HG03066 (cell line): Measurements from ENCODE around the gene SPEF2.
"Not testable (repeated sequence)": the region's sequence is repeated elsewhere in the genome, so short reads cannot be mapped to it uniquely, and the experiment has no call there.

Source experiments
- ATAC-seq: cut with Tn5 transposase; IDR thresholded peaks from one replicate; pipeline ENCODE4 v1.9.1; 2021; ENCODE audit warnings: low read depth; ENCODE audit not compliant: unreplicated experiment

SPEF2 gene

DNA sequence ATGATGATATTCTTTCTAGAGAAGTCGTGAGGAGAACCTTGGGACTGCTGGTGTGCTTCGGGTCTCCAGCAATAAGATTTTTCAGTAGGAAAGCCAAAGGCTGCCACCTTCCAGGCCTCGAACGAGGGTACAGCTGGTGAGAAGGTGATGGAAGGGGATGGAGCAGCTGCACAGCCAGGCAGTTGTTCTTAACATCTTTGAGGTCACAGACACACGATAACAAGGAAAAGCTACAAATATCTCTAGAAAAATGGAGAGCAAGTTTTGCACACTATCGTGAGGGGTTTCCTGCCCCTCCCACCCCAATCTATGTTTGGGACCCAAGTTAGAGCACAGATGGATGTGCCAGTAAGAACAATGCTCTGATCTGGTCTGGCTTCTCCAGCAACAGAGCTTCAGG is 232.2 kb downstream of the SPEF2 start:
- ATAC-seq = no peak

DNA sequence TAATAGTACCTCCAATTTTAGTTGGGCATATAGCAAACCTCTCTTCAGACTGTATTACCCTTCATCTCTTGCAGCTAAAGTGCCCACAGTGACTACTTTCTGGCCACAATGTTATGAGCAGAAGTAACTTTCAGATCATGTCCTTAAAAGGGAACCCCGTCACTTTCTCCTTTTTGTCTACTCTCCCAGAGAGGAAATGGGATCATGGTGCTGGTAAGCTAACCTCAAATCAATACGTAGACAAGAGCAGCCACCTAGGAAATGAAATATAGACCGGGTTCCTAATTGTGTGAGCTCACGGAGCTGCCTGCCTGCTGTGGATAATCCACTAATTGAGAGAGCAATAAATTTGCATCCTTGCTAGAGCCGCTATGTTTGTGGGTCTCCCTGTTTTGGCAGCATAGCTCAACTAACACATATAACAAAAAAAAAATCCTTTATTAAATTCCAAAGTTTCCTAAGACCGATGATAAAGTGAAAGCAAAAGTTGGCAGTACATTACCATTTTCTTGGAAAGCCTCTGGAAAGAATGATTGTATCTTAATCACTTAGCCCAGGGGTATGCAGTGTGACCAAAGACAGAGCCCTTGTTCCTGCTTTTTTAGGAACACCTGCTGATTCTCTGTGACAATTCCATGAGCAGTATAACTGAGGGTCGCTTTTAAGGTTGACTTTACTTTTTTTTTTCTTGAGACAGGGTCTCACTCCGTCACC is 233.5 kb downstream of the SPEF2 start:
- ATAC-seq = no peak

DNA sequence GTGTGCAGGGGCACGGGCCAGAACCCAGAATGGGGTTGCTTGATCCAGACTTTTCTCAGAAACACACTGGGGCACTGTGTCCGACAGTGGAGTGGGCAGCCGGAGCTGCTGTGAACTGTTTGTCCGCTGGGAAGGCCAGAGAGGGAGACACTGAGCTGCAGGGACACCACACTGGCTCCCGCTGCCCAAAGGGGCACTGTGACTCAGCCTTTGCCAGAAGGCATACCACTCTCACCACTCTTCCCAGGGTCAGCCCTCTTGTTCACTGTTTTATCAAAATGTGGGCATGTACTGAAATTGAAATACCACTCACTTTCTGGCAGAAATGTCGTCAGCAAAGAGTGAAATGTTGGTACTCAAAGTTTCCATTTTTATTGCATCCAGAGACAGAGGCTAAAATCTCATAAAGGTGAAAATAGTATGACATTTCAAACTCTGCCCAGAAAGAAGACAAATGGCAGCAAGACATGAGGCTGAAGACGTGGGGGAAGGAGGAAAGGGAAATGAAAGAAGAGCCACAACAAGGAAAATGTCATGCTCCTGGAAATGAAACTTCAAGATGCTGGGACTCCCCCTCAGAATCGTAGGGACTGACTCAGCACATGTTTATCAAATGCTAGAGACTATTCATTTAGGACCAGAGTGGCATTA is 234.5 kb downstream of the SPEF2 start:
- no peak for ATAC-seq

DNA sequence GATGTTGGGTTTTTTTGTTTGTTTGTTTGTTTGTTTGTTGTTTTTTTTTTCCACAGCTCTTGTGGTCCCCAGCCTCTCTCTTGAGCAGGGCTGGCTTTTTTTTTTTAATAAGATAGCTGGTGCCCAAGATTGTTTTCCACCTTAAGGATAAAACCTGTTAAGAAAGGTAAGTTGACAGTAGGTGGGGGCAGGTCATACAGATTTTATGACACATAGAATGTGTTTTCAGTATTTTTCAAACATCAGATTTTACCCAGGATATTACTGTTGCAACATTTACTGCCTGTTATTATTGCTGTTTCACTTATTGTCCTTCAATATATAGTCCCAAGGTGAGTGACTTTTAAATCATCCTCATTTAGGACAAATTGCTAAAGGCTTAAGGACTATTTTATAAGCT is 235.1 kb downstream of the SPEF2 start:
- no peak for ATAC-seq

DNA sequence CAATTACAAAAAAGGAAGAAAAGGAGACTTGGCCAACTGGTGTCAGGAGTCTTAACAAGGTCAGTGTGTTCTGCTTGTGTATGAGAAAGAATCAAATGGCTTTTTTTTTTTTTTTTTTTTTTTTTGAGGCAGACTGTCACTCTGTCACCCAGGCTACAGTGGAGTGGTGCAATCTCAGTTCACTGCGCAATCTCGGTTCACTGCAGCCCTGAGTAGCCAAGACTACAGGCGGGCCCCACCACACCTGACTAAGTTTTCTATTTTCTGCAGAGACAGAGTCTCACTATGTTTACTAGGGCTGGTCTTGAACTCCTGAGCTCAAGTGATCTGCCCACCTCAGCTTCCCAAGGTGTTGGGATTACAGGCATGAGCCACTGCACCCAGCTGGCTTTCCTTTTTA is 236.0 kb downstream of the SPEF2 start:
- no peak for ATAC-seq

DNA sequence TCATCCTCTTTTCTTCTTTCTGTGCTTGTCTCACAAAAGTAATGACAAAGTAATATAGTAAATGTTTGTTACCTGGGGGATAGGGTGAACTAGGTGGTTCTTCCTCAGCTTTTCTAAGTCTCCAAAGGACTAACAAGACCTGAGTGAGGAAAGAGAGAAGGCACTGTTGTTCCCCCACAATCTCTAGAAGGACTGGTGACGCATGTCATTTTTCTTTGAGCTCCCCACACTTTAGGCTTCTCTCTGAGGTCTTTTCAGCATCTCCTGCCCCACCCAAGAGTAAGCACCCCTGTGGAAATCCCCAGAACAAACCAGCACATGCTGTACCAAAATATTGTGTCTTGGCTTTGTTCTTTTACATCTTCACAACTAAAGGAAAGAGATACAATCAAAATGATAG is 236.6 kb downstream of the SPEF2 start:
- ATAC-seq = no peak

DNA sequence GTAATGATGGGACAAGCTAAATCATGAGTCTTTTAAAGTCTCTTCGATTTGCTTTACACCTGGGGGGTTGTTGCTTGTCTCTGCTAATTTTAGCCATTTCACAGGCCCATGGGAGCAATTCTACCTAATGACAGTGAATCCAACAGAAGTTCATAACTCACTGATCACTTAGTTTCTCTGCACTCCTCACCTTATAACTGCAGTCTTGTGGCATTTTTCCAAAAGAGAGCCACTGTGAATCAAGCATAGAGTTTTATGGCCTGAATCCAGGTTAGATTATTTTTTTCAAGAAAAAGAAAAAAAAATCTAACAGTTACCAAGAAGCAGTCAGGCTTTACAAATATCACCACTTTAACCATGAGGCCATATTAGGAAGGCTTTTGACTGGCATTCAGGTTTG is 237.5 kb downstream of the SPEF2 start:
- ATAC-seq = no peak

DNA sequence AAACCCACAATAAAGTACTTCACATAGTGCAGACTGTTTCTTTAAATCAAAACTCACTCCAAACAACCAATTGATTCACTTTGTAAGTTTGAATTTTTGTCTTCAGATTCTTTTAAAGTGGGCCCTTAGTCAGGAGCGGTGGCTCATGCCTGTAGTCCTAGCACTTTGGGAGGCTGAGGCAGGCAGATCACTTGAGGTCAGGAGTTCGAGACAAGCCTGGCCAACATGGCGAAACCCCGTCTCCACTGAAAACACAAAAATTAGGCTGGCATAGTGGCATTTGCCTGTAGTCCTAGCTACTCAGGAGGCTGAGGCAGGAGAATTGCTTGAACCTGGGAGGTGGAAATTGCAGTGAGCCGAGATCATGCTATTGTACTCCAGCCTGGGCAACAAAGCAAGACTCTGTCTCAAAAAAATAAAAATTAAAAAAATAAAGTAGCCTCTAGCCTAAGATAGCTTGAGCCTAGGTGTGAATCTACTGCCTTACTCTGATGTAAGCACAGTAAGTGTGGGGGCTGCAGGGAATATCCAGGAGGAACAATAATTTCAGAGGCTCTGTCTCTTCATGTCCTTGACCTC is 238.6 kb downstream of the SPEF2 start:
- not testable (repeated sequence) for ATAC-seq

DNA sequence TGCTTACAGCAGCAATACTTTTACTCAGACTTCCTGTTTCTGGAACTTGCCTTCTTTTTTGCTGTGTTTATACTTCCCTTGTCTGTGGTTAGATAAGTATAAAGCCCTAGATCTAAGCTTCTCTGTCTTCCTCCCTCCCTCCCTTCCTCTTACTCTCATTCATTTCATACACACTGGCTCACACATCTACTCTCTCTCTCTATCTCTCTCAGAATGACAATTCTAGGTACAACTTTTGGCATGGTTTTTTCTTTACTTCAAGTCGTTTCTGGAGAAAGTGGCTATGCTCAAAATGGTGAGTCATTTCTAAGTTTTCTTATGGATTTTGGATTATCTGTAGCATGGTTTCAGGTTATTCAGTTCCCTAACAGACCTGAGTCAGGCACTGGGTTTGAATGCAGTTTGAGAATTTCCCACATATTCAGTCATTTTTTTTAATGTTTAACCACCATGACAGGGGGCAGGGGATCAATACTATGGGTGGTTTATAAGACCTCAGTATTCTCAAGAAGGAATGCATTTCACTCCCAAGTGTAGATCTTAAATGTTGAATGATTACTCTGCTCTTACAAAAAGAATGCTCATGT is 239.2 kb downstream of the SPEF2 start, which contains the start of gene IL7R:
Gene IL7R (plus strand): TSS at position 127 of the 587 bp plus-strand sequence. CDS start 87 bp downstream, at position 214.
- no peak for ATAC-seq

DNA sequence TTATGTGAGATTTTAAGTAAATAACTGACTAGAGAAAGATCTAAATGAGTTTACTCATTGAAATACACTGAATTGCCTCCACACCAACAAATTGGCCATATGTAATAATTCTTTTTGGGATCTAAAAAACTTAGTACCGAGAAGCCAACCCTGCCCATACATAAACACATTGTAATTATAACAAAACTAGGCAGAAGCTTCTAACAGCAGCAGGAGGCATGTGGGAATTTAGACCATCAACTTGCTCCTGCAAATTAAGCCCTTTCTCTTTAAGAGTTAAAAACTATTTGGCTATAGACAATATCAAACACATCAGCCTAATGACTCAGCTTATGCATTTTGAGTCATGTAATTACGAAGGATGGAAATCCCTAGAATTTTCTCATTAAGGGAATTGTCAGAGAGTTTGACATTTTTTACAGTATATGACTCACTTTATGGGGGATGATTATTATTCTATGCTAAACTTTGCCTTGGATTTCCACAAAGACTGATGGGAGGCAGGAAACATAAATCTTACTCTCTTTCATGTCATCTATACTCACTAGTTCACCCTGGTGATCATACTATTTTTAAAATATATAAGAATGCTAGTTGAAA is 240.0 kb downstream of the SPEF2 start:
- no peak for ATAC-seq

DNA sequence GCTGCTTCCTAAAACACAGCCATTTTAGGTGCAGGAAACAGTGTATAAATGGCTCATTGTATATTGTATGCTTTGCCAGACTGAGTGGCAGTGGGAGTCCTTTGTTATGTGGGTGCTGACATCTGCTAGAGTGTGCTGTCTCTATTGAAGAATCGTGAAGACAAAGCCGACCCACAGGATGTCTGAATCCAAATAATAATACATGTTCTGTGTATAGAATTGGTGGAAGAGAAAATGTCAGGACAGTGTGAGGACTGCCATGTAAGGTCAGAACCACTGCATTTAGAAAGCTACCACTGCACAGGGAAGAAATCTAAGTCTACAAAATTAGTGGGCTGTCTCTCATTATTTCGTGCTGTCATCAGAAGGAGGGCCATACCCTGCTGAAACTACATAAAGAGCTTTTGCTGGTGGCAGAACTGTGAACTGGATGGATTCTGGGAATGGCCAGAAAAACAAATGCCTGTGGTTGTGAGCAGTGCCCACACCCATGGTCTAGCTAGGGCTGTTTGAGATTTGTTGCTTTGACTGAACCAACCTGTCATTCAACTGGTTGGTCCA is 241.5 kb downstream of the SPEF2 start:
- no peak for ATAC-seq

DNA sequence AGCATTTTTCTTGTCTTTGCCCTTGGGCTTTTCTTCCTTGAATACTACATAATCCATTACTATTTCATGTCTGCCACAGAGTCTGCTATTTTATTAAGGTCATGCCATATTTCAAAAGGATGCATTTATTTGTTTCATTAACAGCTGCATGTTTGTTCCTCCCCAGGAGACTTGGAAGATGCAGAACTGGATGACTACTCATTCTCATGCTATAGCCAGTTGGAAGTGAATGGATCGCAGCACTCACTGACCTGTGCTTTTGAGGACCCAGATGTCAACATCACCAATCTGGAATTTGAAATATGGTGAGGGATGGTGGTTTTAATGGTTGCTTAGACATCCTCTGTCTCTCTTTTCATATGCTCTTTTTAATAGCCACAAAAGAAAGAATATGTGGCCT is 243.0 kb downstream of the SPEF2 start:
- ATAC-seq = no peak

DNA sequence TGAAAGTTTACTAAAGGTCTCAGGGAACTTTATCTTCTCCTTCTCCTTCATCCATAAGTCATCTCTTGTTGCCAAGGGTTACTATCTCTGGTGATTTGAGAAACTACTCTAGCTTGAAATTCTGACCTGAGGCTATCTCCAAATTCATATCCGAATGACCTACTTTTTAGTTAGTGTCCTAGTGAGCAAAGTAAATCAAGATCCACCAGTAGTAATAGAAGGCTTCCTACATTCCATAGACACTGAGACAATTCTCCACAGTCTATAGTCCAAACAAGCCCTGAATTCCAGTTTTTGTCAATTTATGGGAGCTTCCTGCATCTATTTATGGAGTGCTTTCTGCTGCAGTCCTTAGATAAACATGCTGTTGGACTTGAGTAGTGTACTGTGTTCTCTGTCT is 244.1 kb downstream of the SPEF2 start:
- ATAC-seq = no peak

DNA sequence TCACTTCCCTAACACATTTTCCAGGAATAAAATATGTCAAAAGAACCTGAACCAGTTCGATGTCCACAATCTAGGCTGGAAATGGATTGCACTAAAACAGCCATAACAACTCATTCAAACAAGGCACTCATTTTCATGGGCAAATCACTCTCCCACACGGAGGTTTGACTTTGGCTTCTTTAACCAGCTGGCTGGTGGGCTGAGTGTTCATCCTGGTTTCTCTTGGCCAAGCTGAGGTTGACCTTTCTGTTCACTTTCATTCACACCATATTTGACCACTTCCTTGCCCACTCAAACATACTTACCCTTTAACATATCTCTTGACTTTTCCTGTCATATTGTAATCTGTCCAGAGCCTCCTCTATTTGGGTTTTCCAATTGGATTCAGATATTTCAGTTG is 244.5 kb downstream of the SPEF2 start:
- ATAC-seq = no peak

DNA sequence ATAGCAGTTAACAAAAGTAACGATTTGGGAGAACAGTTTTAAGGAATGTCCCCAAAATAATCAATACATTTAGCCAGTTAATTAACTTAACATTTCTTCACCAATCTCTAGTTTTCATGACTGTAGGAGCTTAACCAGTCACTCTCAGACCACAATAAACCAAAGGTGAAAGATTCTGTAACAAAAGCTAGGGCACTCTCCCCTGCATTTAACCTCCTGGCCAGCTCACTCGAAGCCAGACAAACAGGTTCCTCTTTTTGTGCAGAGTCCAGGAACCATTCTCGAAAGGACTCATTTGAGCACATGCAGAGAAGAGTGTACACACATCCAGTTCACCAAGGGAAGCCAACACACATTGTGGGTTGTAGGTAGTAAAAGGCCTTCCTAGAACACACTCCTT is 245.5 kb downstream of the SPEF2 start:
- no peak for ATAC-seq
